Measurements from ENCODE around the gene SLC6A13. TPM values are rescaled to one million over a fixed set of nuclear protein-coding genes. Genes with fewer than 3 reads are reported as not detected.

SLC6A13 gene
- total and polyA plus RNA-seq, 2 donors from 2014 or later = 22.8 to 161 TPM

GRCh38 chr12:252636-253035 is 10.0 kb downstream of the SLC6A13 start:
- Histone ChIP-seq H3K27me3 (ENCODE audit: control insufficient read depth, insufficient read depth, low read length) (no peaks in the 10 kb centered on the region), H3K36me3 (ENCODE audit: control insufficient read depth in 2 of 3, insufficient read depth in 3 of 3, low read length in 3 of 3) (peaks cover 0 to 7% (median 2%) of the 10 kb centered on the region in 3 donors), H3K9me3 (ENCODE audit: control insufficient read depth in 2 of 3, insufficient read depth in 1 of 3, low read length in 3 of 3) (no peaks in the 10 kb centered on the region), H3K9ac (ENCODE audit: low read length in 3 of 3) (peak overlapping the region in 1 of 3 donors; percentile 51), H3K4me3 (ENCODE audit: low read length in 3 of 3) (peak overlapping the region in 1 of 3 donors; percentile 33), H3K27ac (ENCODE audit: low read depth in 2 of 2, low read length in 2 of 2) (peak overlapping the region; percentile 54 to 79), H3K4me1 (ENCODE audit: control insufficient read depth in 2 of 3, insufficient read depth in 2 of 3, low read depth in 1 of 3, low read length in 3 of 3) (peaks cover 6 to 16% (median 9%) of the 10 kb centered on the region in 3 donors)
- intact Hi-C loops (cut with DNase I) = no loop called here
- no peak for FAIRE-seq
- no peak for TF ChIP-seq CTCF (IDR thresholded peaks at IDR 0.05; ENCODE audit: borderline replicate concordance, extremely low read depth, insufficient read depth)
- DNase-seq = peak; percentile 77 to 95 (median 90)

- Histone ChIP-seq H3K36me3 (ENCODE audit: control insufficient read depth in 2 of 3, insufficient read depth in 3 of 3, low read length in 3 of 3) (peaks cover 0 to 4% (median 2%) of the 10 kb centered on the region in 3 donors), H3K9ac (ENCODE audit: low read length in 3 of 3) (no peak overlapping the region), H3K27ac (ENCODE audit: low read depth in 2 of 2, low read length in 2 of 2) (no peak overlapping the region), H3K9me3 (ENCODE audit: control insufficient read depth in 2 of 3, insufficient read depth in 1 of 3, low read length in 3 of 3) (no peaks in the 10 kb centered on the region), H3K4me1 (ENCODE audit: control insufficient read depth in 2 of 3, insufficient read depth in 2 of 3, low read depth in 1 of 3, low read length in 3 of 3) (peaks cover 0 to 6% (median 2%) of the 10 kb centered on the region in 3 donors), H3K27me3 (ENCODE audit: control insufficient read depth, insufficient read depth, low read length) (no peaks in the 10 kb centered on the region), H3K4me3 (ENCODE audit: low read length in 3 of 3) (no peak overlapping the region)
- FAIRE-seq (no peak), DNase-seq (peak in 1 of 5 donors; percentile 36)
- TF ChIP-seq CTCF (IDR thresholded peaks at IDR 0.05; ENCODE audit: borderline replicate concordance, extremely low read depth, insufficient read depth) = no peak
- intact Hi-C loops (cut with DNase I) = no loop called here
Measured at GRCh38 chr12:247271-247670, 15.4 kb downstream of the SLC6A13 start.

GRCh38 chr12:243381-243780 is 19.3 kb downstream of the SLC6A13 start:
- Histone ChIP-seq H3K9me3 (ENCODE audit: control insufficient read depth in 2 of 3, insufficient read depth in 1 of 3, low read length in 3 of 3) (no peaks in the 10 kb centered on the region), H3K27ac (ENCODE audit: low read depth in 2 of 2, low read length in 2 of 2) (no peak overlapping the region), H3K36me3 (ENCODE audit: control insufficient read depth in 2 of 3, insufficient read depth in 3 of 3, low read length in 3 of 3) (peaks cover 0 to 4% (median 2%) of the 10 kb centered on the region in 3 donors), H3K27me3 (ENCODE audit: control insufficient read depth, insufficient read depth, low read length) (no peaks in the 10 kb centered on the region), H3K9ac (ENCODE audit: low read length in 3 of 3) (no peak overlapping the region), H3K4me3 (ENCODE audit: low read length in 3 of 3) (no peak overlapping the region), H3K4me1 (ENCODE audit: control insufficient read depth in 2 of 3, insufficient read depth in 2 of 3, low read depth in 1 of 3, low read length in 3 of 3) (peaks cover 0 to 4% (median 0%) of the 10 kb centered on the region in 3 donors)
- DNase-seq = no peak
- TF ChIP-seq CTCF (IDR thresholded peaks at IDR 0.05; ENCODE audit: borderline replicate concordance, extremely low read depth, insufficient read depth) = no peak
- intact Hi-C loops (cut with DNase I) = no loop called here
- FAIRE-seq = no peak

GRCh38 chr12:242496-242895 is 20.1 kb downstream of the SLC6A13 start:
- no peak for FAIRE-seq
- Histone ChIP-seq H3K9me3 (ENCODE audit: control insufficient read depth in 2 of 3, insufficient read depth in 1 of 3, low read length in 3 of 3) (no peaks in the 10 kb centered on the region), H3K27ac (ENCODE audit: low read depth in 2 of 2, low read length in 2 of 2) (no peak overlapping the region), H3K27me3 (ENCODE audit: control insufficient read depth, insufficient read depth, low read length) (no peaks in the 10 kb centered on the region), H3K4me1 (ENCODE audit: control insufficient read depth in 2 of 3, insufficient read depth in 2 of 3, low read depth in 1 of 3, low read length in 3 of 3) (peaks cover 0 to 7% (median 0%) of the 10 kb centered on the region in 3 donors), H3K9ac (ENCODE audit: low read length in 3 of 3) (no peak overlapping the region), H3K36me3 (ENCODE audit: control insufficient read depth in 2 of 3, insufficient read depth in 3 of 3, low read length in 3 of 3) (peaks cover 0 to 4% (median 2%) of the 10 kb centered on the region in 3 donors), H3K4me3 (ENCODE audit: low read length in 3 of 3) (no peak overlapping the region)
- DNase-seq = no peak
- intact Hi-C loops (cut with DNase I) = no loop called here
- no peak for TF ChIP-seq CTCF (IDR thresholded peaks at IDR 0.05; ENCODE audit: borderline replicate concordance, extremely low read depth, insufficient read depth)
